GM19099 (cell line): ENCODE results near the gene CAPN14.

Source experiments
- POLR2A ChIP-seq: IDR thresholded peaks from 3 replicates; pipeline ENCODE4 v1.6.1; 2011; ENCODE audit warnings: low read depth; ENCODE audit not compliant: insufficient read length; ENCODE audit errors: extremely low read depth

Gene CAPN14

DNA sequence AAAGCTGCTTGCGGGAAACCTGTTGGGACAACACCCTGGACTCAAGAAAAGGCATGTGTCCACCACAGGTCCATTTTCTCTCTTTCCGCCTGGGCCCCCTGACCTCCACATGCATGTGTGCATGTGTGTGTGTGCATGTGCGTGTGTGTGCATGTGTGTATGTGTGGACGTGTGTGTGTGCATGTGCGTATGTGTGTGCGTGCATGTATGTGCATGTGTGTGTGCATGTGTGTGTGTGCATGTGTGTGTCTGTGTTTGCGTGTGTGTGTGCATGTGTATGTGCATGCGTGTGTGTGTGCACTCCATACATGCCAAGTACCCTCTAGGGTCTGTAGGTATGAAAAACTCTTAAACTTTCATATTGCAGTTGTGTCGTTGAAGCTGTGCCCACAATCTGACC, 16.3 kb downstream of the CAPN14 start:
- TF ChIP-seq POLR2A, result no peak

GRCh38 chr2:31199206-31199605, 18.1 kb downstream of the CAPN14 start:
- TF ChIP-seq POLR2A, result no peak

DNA sequence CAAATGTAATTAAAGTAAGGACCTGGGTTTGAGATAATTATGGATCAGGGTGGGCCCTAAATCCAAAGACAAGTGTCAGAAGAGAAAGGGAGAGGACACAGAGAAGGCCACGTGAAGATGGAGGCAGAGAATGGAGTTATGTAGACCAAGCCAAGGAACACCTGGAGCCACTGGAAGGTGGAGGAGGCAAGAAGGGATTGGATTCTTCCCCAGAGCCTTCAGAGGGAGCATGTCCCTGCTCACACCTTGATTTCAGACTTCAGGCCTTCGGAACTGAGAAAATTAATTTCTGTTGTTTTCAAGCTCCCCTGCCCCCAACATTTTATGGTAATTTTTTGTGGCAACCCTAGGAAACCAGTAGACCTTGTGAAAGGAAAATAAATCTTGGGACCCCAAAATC, 19.6 kb downstream of the CAPN14 start:
- TF ChIP-seq POLR2A, result no peak

- no peak for TF ChIP-seq POLR2A
These were observed 20.1 kb downstream of the CAPN14 start for GRCh38 chr2:31197166-31197565.

- no peak for TF ChIP-seq POLR2A
These were observed 20.7 kb downstream of the CAPN14 start for GRCh38 chr2:31196622-31197021.

DNA sequence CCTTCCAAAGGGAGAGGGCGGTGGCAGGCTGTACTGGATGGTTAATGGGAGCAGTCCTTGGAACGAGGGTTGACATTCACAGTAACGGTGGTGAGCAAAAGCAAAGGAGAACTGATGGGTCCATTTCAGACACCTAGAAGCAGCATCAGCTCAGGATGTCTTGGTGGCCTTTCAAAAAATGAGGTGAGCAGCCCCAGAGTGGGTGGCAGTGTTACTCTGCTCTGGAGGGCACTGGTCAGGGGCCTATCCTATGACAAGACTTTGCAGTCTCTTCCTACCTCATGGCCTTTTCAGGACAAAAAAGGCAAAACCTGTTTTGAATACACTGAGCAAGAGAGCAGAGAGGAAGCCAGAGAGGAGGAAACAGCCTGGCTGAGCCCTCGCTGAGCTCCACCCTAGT, 23.5 kb downstream of the CAPN14 start:
- no peak for TF ChIP-seq POLR2A

- TF ChIP-seq POLR2A, result no peak
These were observed 24.4 kb downstream of the CAPN14 start for GRCh38 chr2:31192851-31193392.

- TF ChIP-seq POLR2A, result no peak
These were observed 24.9 kb downstream of the CAPN14 start for GRCh38 chr2:31192396-31192795.

DNA sequence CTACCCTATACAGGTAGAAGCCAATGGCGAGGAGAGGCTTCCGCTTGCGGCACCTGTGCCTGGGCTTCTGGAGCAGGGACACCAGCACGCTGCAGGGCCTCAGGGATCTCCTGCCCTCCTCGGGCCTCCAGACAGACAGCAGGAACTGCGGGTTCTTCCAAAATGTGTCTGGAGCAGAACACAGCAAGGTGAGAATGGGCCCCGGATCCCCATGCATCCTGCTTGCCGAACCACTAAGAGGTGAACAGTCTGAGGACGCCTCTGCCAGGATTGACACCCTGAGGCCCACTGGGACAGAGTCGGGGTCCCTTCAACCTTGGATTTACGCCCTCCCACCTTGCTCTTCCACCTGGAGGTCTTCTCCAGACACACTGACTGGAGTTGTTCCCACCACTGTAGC, 25.4 kb downstream of the CAPN14 start:
- no peak for TF ChIP-seq POLR2A

DNA sequence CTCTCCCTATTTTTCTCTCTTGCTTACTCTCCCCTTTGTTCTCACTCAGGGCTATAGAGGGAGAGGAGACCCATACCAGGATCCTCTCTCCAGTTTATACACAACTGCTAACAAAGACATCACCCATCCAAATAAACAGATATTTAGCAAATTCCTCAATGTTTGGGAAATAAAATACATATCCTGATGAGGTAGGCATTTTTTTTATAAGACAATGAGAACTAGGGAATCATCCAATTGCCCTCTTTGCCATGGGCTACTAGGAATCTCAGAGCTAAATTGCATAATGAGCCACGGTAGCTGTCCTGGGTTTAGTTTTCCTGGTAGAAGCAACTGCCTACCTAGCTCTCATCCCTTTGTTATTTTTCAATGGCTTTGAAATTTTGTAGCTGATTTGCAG, 27.1 kb downstream of the CAPN14 start:
- TF ChIP-seq POLR2A, result no peak

DNA sequence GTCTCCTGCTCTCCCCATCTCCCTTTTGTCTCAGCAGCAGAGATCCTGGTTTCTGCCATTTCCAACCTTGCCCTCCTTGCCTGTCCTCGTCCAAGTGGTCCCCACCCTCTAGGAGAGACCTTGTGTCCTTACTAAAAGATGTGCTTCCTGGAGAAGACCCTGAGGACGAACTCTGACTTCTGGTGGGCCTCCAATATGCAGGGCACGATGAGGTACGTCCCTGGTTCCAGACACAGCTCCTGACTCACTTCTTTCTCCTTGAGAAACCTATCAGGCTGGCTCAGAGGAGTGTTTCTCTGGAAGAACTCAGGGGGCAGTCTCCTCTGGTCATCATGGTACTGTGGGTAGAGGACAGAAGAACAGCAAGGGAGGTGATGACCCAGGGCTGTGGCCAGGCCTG, 28.2 kb downstream of the CAPN14 start:
- TF ChIP-seq POLR2A, result no peak

DNA sequence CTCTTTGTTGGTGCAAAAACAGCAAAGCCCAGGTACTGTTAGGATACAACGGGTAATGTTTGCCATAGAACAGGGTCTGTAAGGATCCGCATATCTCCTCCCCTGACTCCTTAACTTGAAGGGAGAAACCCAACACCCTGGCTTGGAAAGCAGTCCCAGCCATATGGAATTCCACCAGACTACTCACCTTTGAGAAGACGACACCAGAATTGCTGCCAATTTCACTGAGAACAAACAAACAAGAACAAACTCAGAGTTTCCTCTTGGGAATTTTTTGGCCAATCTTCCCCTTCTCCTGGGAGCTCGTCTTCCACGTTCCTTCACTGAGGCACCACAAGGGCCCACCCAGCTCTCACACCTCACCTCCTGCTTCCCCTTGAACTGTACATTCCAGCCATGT, 29.2 kb downstream of the CAPN14 start:
- no peak for TF ChIP-seq POLR2A

DNA sequence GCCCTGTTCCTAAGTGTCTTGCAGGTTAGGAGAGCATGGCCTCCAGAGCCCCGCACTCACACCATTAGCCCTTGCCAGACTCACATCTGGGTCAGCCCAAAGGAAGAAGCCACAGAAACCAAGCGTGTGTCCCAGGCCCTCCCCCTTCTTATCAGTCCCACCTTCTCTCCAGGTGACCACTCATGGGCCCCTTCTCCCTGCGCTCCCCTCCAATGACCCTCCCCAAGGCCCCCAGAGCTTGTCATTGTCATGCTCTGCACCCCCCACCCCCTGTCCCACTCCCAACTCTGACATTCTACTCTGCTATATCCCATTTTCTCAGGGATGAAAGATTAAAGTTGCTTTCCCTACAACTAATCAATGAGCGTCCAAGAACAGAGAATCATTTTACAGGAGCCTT, 30.1 kb downstream of the CAPN14 start:
- TF ChIP-seq POLR2A, result no peak

- no peak for TF ChIP-seq POLR2A
These were observed 40.6 kb downstream of the CAPN14 start for GRCh38 chr2:31176742-31177141.

DNA sequence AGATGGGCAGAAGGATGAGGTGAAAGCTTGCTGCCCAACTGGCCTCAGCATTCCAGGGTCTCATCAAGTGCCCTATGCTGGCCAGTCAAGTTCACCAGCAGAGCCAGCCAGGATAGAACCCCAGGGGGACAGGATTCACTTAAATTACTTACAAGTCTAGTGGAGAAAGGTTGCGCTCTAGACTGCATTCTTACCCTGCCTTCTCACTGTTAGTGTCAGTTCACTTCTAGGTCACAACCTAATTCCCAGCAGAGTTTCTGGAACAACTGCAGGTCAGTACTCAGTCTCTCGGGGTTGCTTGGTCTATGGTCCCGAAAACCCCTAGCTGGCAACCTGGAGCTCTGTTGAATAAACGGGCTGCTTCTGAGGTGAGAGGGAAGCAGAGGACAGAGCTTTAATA, 46.2 kb downstream of the CAPN14 start:
- TF ChIP-seq POLR2A, result no peak

GRCh38 chr2:31170071-31170698, 47.1 kb downstream of the CAPN14 start:
- no peak for TF ChIP-seq POLR2A

DNA sequence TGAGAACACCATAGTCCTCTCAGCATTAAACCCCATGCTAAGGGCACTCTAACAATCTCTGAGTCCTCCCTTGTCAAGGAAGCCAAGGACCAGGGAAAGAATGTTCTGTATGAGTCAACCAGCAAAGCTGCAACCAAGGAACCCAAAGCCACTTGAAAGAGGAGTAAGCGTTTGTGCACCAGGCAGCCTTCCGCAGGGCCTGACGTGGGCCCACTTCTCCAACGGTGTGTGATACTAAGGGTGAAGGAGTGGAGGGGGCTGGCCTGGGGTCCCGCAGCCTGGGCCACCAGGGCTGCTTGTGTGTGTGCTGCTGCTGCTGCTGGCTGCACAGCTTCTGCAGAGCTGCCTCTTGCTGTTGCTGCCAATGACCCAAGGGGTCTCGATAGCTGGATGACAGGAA, 49.0 kb downstream of the CAPN14 start:
- TF ChIP-seq POLR2A, result no peak
